OCI-LY3 (cell line): ENCODE measurements around the gene PLBD2.

Experiments
- EZH2phosphoT487 ChIP-seq: fragments of 200-600 bp; shearing (Covaris generic); IDR thresholded peaks from 2 replicates; pipeline ENCODE4 v1.6.1; 2018; ENCODE audit warnings: antibody characterized with exemption, mixed run types, low read depth
- TF ChIP-seq, protein P1 (sequence below): fragments of 200-600, 300-600 bp; sonication (generic); IDR thresholded peaks from 2 replicates; pipeline ENCODE4 v1.5.1; 2014; ENCODE audit warnings: antibody characterized with exemption, low read length, low read depth

DNA sequence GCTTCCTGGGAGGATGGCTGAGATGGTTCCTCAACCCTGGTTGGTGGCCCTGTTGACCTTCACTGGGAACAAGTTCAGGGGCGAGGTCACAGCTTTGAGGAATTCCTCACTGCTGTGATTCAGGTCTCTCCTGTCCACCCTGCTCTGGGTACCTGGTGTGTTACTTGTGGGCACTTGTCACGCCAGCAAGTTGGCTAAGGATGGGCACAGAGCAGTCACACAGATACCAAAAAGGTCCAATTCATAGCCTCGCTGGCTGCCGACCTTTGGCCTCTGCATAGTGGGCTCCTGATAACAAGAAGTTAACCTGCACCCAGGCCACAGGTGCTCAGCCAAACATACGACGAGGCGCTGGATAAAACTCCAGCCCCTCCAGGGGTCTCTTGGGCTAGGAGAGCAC lies 34.1 kb downstream of the PLBD2 start:
- TF ChIP-seq, protein P1, sequence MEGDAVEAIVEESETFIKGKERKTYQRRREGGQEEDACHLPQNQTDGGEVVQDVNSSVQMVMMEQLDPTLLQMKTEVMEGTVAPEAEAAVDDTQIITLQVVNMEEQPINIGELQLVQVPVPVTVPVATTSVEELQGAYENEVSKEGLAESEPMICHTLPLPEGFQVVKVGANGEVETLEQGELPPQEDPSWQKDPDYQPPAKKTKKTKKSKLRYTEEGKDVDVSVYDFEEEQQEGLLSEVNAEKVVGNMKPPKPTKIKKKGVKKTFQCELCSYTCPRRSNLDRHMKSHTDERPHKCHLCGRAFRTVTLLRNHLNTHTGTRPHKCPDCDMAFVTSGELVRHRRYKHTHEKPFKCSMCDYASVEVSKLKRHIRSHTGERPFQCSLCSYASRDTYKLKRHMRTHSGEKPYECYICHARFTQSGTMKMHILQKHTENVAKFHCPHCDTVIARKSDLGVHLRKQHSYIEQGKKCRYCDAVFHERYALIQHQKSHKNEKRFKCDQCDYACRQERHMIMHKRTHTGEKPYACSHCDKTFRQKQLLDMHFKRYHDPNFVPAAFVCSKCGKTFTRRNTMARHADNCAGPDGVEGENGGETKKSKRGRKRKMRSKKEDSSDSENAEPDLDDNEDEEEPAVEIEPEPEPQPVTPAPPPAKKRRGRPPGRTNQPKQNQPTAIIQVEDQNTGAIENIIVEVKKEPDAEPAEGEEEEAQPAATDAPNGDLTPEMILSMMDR, result no peak
- no peak for TF ChIP-seq EZH2phosphoT487
